B cell (primary cell): ENCODE results near the gene CMTM1.

ENCODE experiments used
- CTCF ChIP-seq: fragments of 200-600 bp; IDR thresholded peaks from one replicate; pipeline ENCODE4 v1.8.0; 2022; ENCODE audit warnings: antibody characterized with exemption, mild to moderate bottlenecking
- EZH2 ChIP-seq: IDR thresholded peaks from 2 replicates; pipeline ENCODE4 v1.6.1; 2012; ENCODE audit warnings: borderline replicate concordance, low read depth, mild to moderate bottlenecking, moderate library complexity, low read length; ENCODE audit not compliant: insufficient read depth, poor library complexity, severe bottlenecking

- TF ChIP-seq CTCF, result no peak
- no peak for TF ChIP-seq EZH2
These were observed 44.0 kb downstream of the CMTM1 start for GRCh38 chr16:66610111-66610820.
